Esophagus muscularis mucosa (tissue), 2 donors: ENCODE results near the gene ZNF787.

Source experiments
- EP300 ChIP-seq: sonication (generic); formaldehyde crosslinking; IDR thresholded peaks from one replicate; pipeline ENCODE4 v1.6.1; 2017; ENCODE audit warnings: antibody characterized with exemption
- POLR2A ChIP-seq: fragments of 450-650 bp; IDR thresholded peaks from one replicate; pipeline ENCODE4 v1.6.1; 2017; ENCODE audit warnings: antibody characterized with exemption, moderate library complexity, mild to moderate bottlenecking, low read depth

GRCh38 chr19:56120371-56121179 lies 520 bp downstream of the ZNF787 start:
- TF ChIP-seq EP300 (no peak), POLR2A (no peak)
